Neural cell (in vitro differentiated cells): Measurements from ENCODE around the gene ACP2. TPM values are rescaled to one million over a fixed set of nuclear protein-coding genes. Genes with fewer than 3 reads are reported as not detected.
"Not testable (repeated sequence)": the region's sequence is repeated elsewhere in the genome, so short reads cannot be mapped to it uniquely, and the experiment has no call there.

Experiments used
- H2AFZ ChIP-seq: fragments of 200-600, 300-800 bp; sonication (generic), shearing (Covaris generic); 2 replicates; pipeline ENCODE4 v1.6.0; 2014; ENCODE audit warnings: low read depth, mild to moderate bottlenecking, antibody characterized with exemption, low read length, moderate library complexity
- H3F3A ChIP-seq: fragments of 200-600 bp; shearing (Covaris generic); 2 replicates; pipeline ENCODE4 v1.6.1; 2016; ENCODE audit warnings: mild to moderate bottlenecking, moderate library complexity, mixed read lengths, antibody characterized with exemption, low read length; ENCODE audit not compliant: insufficient read depth, poor library complexity, severe bottlenecking
- H3K27ac ChIP-seq: fragments of 200-600, 300-800 bp; sonication (generic), shearing (Covaris generic); 2 replicates; pipeline ENCODE4 v1.5.1; 2014; ENCODE audit warnings: mild to moderate bottlenecking, low read length, moderate library complexity
- H3K27me3 ChIP-seq: fragments of 300-800, 200-600 bp; sonication (generic), shearing (Covaris generic); 2 replicates; pipeline ENCODE4 v1.6.0; 2014; ENCODE audit warnings: mild to moderate bottlenecking, low read depth, low read length, moderate library complexity; ENCODE audit not compliant: insufficient read depth
- H3K36me3 ChIP-seq: fragments of 300-800, 200-600 bp; sonication (generic), shearing (Covaris generic); 2 replicates; pipeline ENCODE4 v1.5.1; 2014; ENCODE audit warnings: mild to moderate bottlenecking, antibody characterized with exemption, low read length, moderate library complexity; ENCODE audit not compliant: insufficient read depth
- H3K4me2 ChIP-seq: fragments of 300-800, 200-600 bp; sonication (generic), shearing (Covaris generic); 2 replicates; pipeline ENCODE4 v1.6.0; 2014; ENCODE audit warnings: mild to moderate bottlenecking, low read length
- H3K4me3 ChIP-seq: fragments of 300-800, 200-600 bp; sonication (generic), shearing (Covaris generic); 2 replicates; pipeline ENCODE4 v1.5.1; 2014; ENCODE audit warnings: mild to moderate bottlenecking, low read length, moderate library complexity
- H3K79me2 ChIP-seq: fragments of 200-600 bp; shearing (Covaris generic); replicated peaks from 2 replicates; pipeline ENCODE4 v1.6.0; 2014; ENCODE audit warnings: mild to moderate bottlenecking, low read length, moderate library complexity; ENCODE audit not compliant: insufficient read depth
- H3K9ac ChIP-seq: fragments of 300-800, 200-600 bp; sonication (generic), shearing (Covaris generic); 2 replicates; pipeline ENCODE4 v1.6.1; 2016; ENCODE audit warnings: mild to moderate bottlenecking, low read length, mixed read lengths
- H3K9me2 ChIP-seq: fragments of 200-600 bp; shearing (Covaris generic); 2 replicates; pipeline ENCODE4 v1.6.1; 2016; ENCODE audit warnings: mild to moderate bottlenecking, low read length, mixed read lengths; ENCODE audit not compliant: insufficient read depth
- H3K9me3 ChIP-seq: fragments of 200-600, 300-800 bp; sonication (generic), shearing (Covaris generic); 2 replicates; pipeline ENCODE4 v1.6.1; 2016; ENCODE audit warnings: mild to moderate bottlenecking, mixed run types, low read length, moderate library complexity, mixed read lengths
- H4K20me1 ChIP-seq: fragments of 200-600 bp; shearing (Covaris generic); 2 replicates; pipeline ENCODE4 v1.6.1; 2016; ENCODE audit warnings: mild to moderate bottlenecking, mixed run types; ENCODE audit not compliant: insufficient read depth
- CTCF ChIP-seq: fragments of 450-650 bp; IDR thresholded peaks from 2 replicates; pipeline ENCODE4 v1.5.1; 2014; ENCODE audit warnings: antibody characterized with exemption, mild to moderate bottlenecking, moderate library complexity; ENCODE audit not compliant: poor library complexity, severe bottlenecking
- EP300 ChIP-seq: fragments of 450-650 bp; conservative IDR thresholded peaks from 2 replicates; pipeline ENCODE4 v1.6.1; 2014; ENCODE audit warnings: antibody characterized with exemption, mild to moderate bottlenecking, moderate library complexity; ENCODE audit not compliant: poor library complexity, severe bottlenecking
- EZH2 ChIP-seq: fragments of 200-600, 300-800 bp; shearing (Covaris generic), sonication (generic); IDR thresholded peaks from 2 replicates; pipeline ENCODE4 v1.6.1; 2014; ENCODE audit warnings: antibody characterized with exemption, low read length, borderline replicate concordance, mild to moderate bottlenecking; ENCODE audit not compliant: insufficient read depth, poor library complexity, severe bottlenecking
- MXI1 ChIP-seq: fragments of 450-650 bp; conservative IDR thresholded peaks from 2 replicates; pipeline ENCODE4 v1.6.1; 2014; ENCODE audit warnings: antibody characterized with exemption, mild to moderate bottlenecking; ENCODE audit not compliant: poor library complexity, severe bottlenecking
- POLR2AphosphoS5 ChIP-seq: IDR thresholded peaks from 2 replicates; pipeline ENCODE4 v1.6.1; 2012
- RAD21 ChIP-seq: fragments of 450-650 bp; conservative IDR thresholded peaks from 2 replicates; pipeline ENCODE4 v1.6.1; 2014; ENCODE audit warnings: antibody characterized with exemption, mild to moderate bottlenecking, moderate library complexity
- REST ChIP-seq: IDR thresholded peaks from 2 replicates; pipeline ENCODE4 v1.6.1; 2012; ENCODE audit warnings: borderline replicate concordance
- SMC3 ChIP-seq: fragments of 450-650 bp; conservative IDR thresholded peaks from 2 replicates; pipeline ENCODE4 v1.6.1; 2014; ENCODE audit warnings: antibody characterized with exemption, mild to moderate bottlenecking, moderate library complexity; ENCODE audit not compliant: poor library complexity
- TAF1 ChIP-seq: IDR thresholded peaks from 2 replicates; pipeline ENCODE4 v1.6.1; 2012; ENCODE audit warnings: low read depth
- polyA plus RNA-seq: library from polyadenylated mRNA; depleted of rRNA; stranded (reverse); fragments of >200 nt; gene quantifications from 2 replicates; pipeline ENCODE4 v1.2.3, GENCODE V29; 2014

The ACP2 gene
- polyA plus RNA-seq, 1 donor from 2014 or later: 48.1 TPM

GRCh38 chr11:47202576-47202975, 46.0 kb downstream of the ACP2 start:
- Histone ChIP-seq H3K36me3 (no peaks in the 10 kb centered on the region), H3K4me2 (no peak overlapping the region), H3K9me3 (no peaks in the 10 kb centered on the region), H3K27me3 (no peaks in the 10 kb centered on the region), H3K9me2 (no peaks in the 10 kb centered on the region), H3K27ac (no peak overlapping the region), H4K20me1 (no peaks in the 10 kb centered on the region), H3K79me2 (no peaks in the 10 kb centered on the region), H3K4me3 (no peak overlapping the region), H3F3A (no peaks in the 10 kb centered on the region), H3K9ac (no peak overlapping the region), H2AFZ (no peak overlapping the region)
- TF ChIP-seq EP300 (no peak), EZH2 (no peak), MXI1 (no peak), CTCF (no peak), SMC3 (no peak), RAD21 (no peak), TAF1 (no peak), REST (no peak)

- H3K27me3 ChIP-seq: no peaks in the 10 kb centered on the region
- H3K79me2 ChIP-seq: no peaks in the 10 kb centered on the region
- no peaks in the 10 kb centered on the region for H4K20me1 ChIP-seq
- no peak overlapping the region for H2AFZ ChIP-seq
- no peak overlapping the region for H3K4me2 ChIP-seq
- no peak overlapping the region for H3K27ac ChIP-seq
- H3K36me3 ChIP-seq: no peaks in the 10 kb centered on the region
- no peaks in the 10 kb centered on the region for H3K9me2 ChIP-seq
- H3F3A ChIP-seq: no peaks in the 10 kb centered on the region
- H3K9ac ChIP-seq: no peak overlapping the region
- H3K4me3 ChIP-seq: no peak overlapping the region
- H3K9me3 ChIP-seq: no peaks in the 10 kb centered on the region
- no peak for TF ChIP-seq EZH2
- no peak for TF ChIP-seq EP300
- no peak for TF ChIP-seq RAD21
- no peak for TF ChIP-seq TAF1
- TF ChIP-seq MXI1: no peak
- no peak for TF ChIP-seq POLR2AphosphoS5
- TF ChIP-seq REST: no peak
Observed at GRCh38 chr11:47201015-47201414, 47.6 kb downstream of the ACP2 start.

- H3K4me3 ChIP-seq, H3F3A ChIP-seq, H3K36me3 ChIP-seq, H3K27me3 ChIP-seq, H2AFZ ChIP-seq, H3K79me2 ChIP-seq, H3K9me2 ChIP-seq, H3K27ac ChIP-seq, H3K4me2 ChIP-seq, H3K9ac ChIP-seq, H4K20me1 ChIP-seq, H3K9me3 ChIP-seq: not testable (repeated sequence)
Observed at GRCh38 chr11:47198161-47198560, 50.5 kb downstream of the ACP2 start.
